Measurements from ENCODE around the gene NINJ1.

DNA sequence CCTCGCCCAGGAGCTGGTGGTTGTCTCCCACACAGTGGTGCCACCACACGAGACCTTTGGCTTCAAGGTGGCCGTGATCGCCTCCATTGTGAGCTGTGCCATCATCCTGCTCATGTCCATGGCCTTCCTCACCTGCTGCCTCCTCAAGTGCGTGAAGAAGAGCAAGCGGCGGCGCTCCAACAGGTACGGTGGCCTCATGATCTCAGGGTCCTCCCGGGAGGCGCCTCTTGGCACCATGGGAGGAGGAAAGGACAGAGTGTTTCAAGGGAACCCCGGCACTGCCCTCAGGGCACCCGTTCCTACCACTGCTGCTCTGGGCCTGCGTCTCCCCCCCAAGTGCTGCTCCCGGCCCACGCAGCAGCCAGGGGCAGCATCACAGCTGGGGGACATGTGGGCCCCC lies 56.2 kb downstream of the NINJ1 start:
- TF ChIP-seq, protein P1, sequence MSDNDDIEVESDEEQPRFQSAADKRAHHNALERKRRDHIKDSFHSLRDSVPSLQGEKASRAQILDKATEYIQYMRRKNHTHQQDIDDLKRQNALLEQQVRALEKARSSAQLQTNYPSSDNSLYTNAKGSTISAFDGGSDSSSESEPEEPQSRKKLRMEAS (IDR thresholded peaks at IDR 0.05; ENCODE audit: insufficient read depth, insufficient read length), result no peak
- TF ChIP-seq POLR2A (IDR thresholded peaks at IDR 0.05; ENCODE audit: low read depth, low read length) (no peak), JUN (IDR thresholded peaks at IDR 0.05; ENCODE audit: borderline replicate concordance, insufficient read depth, insufficient read length, low read depth) (no peak), EZH2 (IDR thresholded peaks at IDR 0.05; ENCODE audit: borderline replicate concordance, low read depth, low read length, severe bottlenecking) (no peak)
- TF ChIP-seq, protein P2, sequence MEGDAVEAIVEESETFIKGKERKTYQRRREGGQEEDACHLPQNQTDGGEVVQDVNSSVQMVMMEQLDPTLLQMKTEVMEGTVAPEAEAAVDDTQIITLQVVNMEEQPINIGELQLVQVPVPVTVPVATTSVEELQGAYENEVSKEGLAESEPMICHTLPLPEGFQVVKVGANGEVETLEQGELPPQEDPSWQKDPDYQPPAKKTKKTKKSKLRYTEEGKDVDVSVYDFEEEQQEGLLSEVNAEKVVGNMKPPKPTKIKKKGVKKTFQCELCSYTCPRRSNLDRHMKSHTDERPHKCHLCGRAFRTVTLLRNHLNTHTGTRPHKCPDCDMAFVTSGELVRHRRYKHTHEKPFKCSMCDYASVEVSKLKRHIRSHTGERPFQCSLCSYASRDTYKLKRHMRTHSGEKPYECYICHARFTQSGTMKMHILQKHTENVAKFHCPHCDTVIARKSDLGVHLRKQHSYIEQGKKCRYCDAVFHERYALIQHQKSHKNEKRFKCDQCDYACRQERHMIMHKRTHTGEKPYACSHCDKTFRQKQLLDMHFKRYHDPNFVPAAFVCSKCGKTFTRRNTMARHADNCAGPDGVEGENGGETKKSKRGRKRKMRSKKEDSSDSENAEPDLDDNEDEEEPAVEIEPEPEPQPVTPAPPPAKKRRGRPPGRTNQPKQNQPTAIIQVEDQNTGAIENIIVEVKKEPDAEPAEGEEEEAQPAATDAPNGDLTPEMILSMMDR (IDR thresholded peaks at IDR 0.05; ENCODE audit: extremely low read depth in 1 of 2, insufficient read depth in 1 of 2, low read depth in 1 of 2, low read length in 2 of 2), result no peak
